Transverse colon (tissue), 4 donors: ENCODE data around the gene LRRC4. TPM values are rescaled to one million over a fixed set of nuclear protein-coding genes. Genes with fewer than 3 reads are reported as not detected.

Experiments
- DNase-seq: peaks from one replicate; pipeline ENCODE4 v3.0.0-alpha.2; 2019
- H3K27ac ChIP-seq, 4 donors: fragments of 200-600 bp; sonication (generic); 2 replicates each; pipeline ENCODE4 v1.5.1; 2016 to 2018; ENCODE audit warnings: inconsistent platforms in 4 of 4
- H3K27me3 ChIP-seq: fragments of 200-600 bp; sonication (generic); 2 replicates; pipeline ENCODE4 v1.5.1; 2017; ENCODE audit warnings: inconsistent platforms
- H3K36me3 ChIP-seq, 4 donors: fragments of 200-600 bp; sonication (generic); 2 replicates each; pipeline ENCODE4 v1.5.1; 2017 to 2019; ENCODE audit warnings: inconsistent platforms in 4 of 4
- H3K4me1 ChIP-seq, 4 donors: fragments of 200-600 bp; sonication (generic); 2 replicates each; pipeline ENCODE4 v1.5.1; 2017 to 2020; ENCODE audit warnings: inconsistent platforms in 4 of 4
- H3K4me3 ChIP-seq, 4 donors: fragments of 200-600 bp; sonication (generic); 1 replicate in 1 of 4; 2 replicates in 3 of 4; pipeline versions ENCODE4 v1.5.1 to v1.6.1; 2017 to 2019; ENCODE audit warnings: inconsistent platforms in 4 of 4
- H3K9me3 ChIP-seq, 2 donors: fragments of 200-600 bp; sonication (generic); 2 replicates each; pipeline ENCODE4 v1.5.1; 2017 to 2019; ENCODE audit warnings: inconsistent platforms in 2 of 2
- EP300 ChIP-seq: sonication (generic); formaldehyde crosslinking; IDR thresholded peaks from one replicate; pipeline ENCODE4 v1.6.1; 2017; ENCODE audit warnings: antibody characterized with exemption, low read depth
- POLR2A ChIP-seq: fragments of 450-650 bp; IDR thresholded peaks from one replicate; pipeline ENCODE4 v1.6.1; 2016; ENCODE audit warnings: antibody characterized with exemption, mild to moderate bottlenecking, moderate library complexity
- POLR2AphosphoS5 ChIP-seq, 3 donors: sonication (generic); formaldehyde crosslinking; IDR thresholded peaks; one replicate each; pipeline ENCODE4 v1.6.1; 2016; ENCODE audit warnings: antibody characterized with exemption in 3 of 3
- WGBS, 2 donors: methylation state at CpG; one replicate each; pipeline ENCODE4 v1.1.5; 2018; ENCODE audit warnings: low coverage in 1 of 2; 5-methylcytosine and 5-hydroxymethylcytosine counted together
- in situ Hi-C, 4 donors: fragments of 200-750 bp; cut with MboI; loops; one replicate each; pipeline versions ENCODE4 v1.15.0 to v1.15.1; 2017; ENCODE audit warnings: low sequenced_read_pairs in 3 of 4, low pct_ligation_motif_present in 1 of 4, low pct_unique_long_range_greater_than_20kb in 1 of 4
- intact Hi-C: fragments of 100-400 bp; cut with DNase I; formaldehyde crosslinking; loops from one replicate; pipeline ENCODE4 v1.15.1; 2023; ENCODE audit warnings: low total_unique reads
- total RNA-seq, 4 donors: library from RNA; depleted of rRNA; stranded (reverse); fragments of >200 nt; gene quantifications; one replicate each; pipeline ENCODE4 v1.1.0, GENCODE V29; 2016
- TF ChIP-seq, protein P1 (sequence below), 5 experiments: fragments of 200-600 bp in 3 of 5; fragments of 450-650 bp in 2 of 5; sonication (generic) in 3 of 5; IDR thresholded peaks; 1 replicate in 2 of 5; 2 replicates in 3 of 5; pipeline ENCODE4 v1.5.1; 2016 to 2017; ENCODE audit warnings: antibody characterized with exemption in 5 of 5, inconsistent platforms in 3 of 5, mild to moderate bottlenecking in 2 of 5, moderate library complexity in 1 of 5

The LRRC4 gene
- total RNA-seq, 4 donors from 2014 or later = 0.20 to 1.2 (median 0.96) TPM

GRCh38 chr7:128045158-128045557, 13.9 kb upstream of the LRRC4 start:
- no peaks in the 10 kb centered on the region for H3K36me3 ChIP-seq
- in situ Hi-C loops (loop anchor here in 1 of 4 donors (25.0 kb wide), 1 partner anchor 333 kb away; no protein-coding TSS in a partner anchor), intact Hi-C loops (no loop called here)
- H3K27me3 ChIP-seq = no peaks in the 10 kb centered on the region
- H3K27ac ChIP-seq = no peak overlapping the region
- H3K4me1 ChIP-seq = peaks cover 0 to 13% (median 9%) of the 10 kb centered on the region in 4 donors
- no peak for DNase-seq
- H3K9me3 ChIP-seq = no peaks in the 10 kb centered on the region
- 94 to 100% methylated on average over 1 of the region's 1 CpG for WGBS, 2 donors
- no peak for TF ChIP-seq POLR2A
- TF ChIP-seq, protein P1, sequence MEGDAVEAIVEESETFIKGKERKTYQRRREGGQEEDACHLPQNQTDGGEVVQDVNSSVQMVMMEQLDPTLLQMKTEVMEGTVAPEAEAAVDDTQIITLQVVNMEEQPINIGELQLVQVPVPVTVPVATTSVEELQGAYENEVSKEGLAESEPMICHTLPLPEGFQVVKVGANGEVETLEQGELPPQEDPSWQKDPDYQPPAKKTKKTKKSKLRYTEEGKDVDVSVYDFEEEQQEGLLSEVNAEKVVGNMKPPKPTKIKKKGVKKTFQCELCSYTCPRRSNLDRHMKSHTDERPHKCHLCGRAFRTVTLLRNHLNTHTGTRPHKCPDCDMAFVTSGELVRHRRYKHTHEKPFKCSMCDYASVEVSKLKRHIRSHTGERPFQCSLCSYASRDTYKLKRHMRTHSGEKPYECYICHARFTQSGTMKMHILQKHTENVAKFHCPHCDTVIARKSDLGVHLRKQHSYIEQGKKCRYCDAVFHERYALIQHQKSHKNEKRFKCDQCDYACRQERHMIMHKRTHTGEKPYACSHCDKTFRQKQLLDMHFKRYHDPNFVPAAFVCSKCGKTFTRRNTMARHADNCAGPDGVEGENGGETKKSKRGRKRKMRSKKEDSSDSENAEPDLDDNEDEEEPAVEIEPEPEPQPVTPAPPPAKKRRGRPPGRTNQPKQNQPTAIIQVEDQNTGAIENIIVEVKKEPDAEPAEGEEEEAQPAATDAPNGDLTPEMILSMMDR (IDR thresholded peaks at IDR 0.05) = no peak
- no peak for TF ChIP-seq POLR2AphosphoS5 (IDR thresholded peaks at IDR 0.05)
- no peak for TF ChIP-seq EP300
- no peak overlapping the region for H3K4me3 ChIP-seq

GRCh38 chr7:128044064-128044463, 12.8 kb upstream of the LRRC4 start:
- no peak for TF ChIP-seq EP300
- TF ChIP-seq, protein P1 (IDR thresholded peaks at IDR 0.05) = no peak
- no peak for TF ChIP-seq POLR2A
- no peak for TF ChIP-seq POLR2AphosphoS5 (IDR thresholded peaks at IDR 0.05)
- no peaks in the 10 kb centered on the region for H3K9me3 ChIP-seq
- H3K4me3 ChIP-seq = no peak overlapping the region
- no peaks in the 10 kb centered on the region for H3K27me3 ChIP-seq
- intact Hi-C loops = no loop called here
- no peak overlapping the region for H3K27ac ChIP-seq
- no peaks in the 10 kb centered on the region for H3K36me3 ChIP-seq
- in situ Hi-C loops = loop anchor here in 1 of 4 donors (25.0 kb wide), 1 partner anchor 332 kb away; no protein-coding TSS in a partner anchor
- no peak for DNase-seq
- 80 to 100% methylated on average over 1 to 5 of the region's 5 CpGs for WGBS, 2 donors
- peaks cover 0 to 18% (median 13%) of the 10 kb centered on the region in 4 donors for H3K4me1 ChIP-seq

- Histone ChIP-seq H3K4me1 (peaks cover 0 to 18% (median 13%) of the 10 kb centered on the region in 4 donors), H3K9me3 (no peaks in the 10 kb centered on the region), H3K27ac (no peak overlapping the region), H3K36me3 (no peaks in the 10 kb centered on the region), H3K27me3 (no peaks in the 10 kb centered on the region), H3K4me3 (no peak overlapping the region)
- in situ Hi-C loops (loop anchor here in 1 of 4 donors (25.0 kb wide), 1 partner anchor 330 kb away; no protein-coding TSS in a partner anchor), intact Hi-C loops (no loop called here)
- no peak for DNase-seq
- 97% methylated on average over 2 of the region's 2 CpGs; no CpG with 5 or more reads in 1 of the 2 donors for WGBS, 2 donors
- TF ChIP-seq POLR2A (no peak), POLR2AphosphoS5 (IDR thresholded peaks at IDR 0.05) (no peak), EP300 (no peak)
- TF ChIP-seq, protein P1 (IDR thresholded peaks at IDR 0.05) = no peak
Observed at GRCh38 chr7:128042012-128042411, 10.8 kb upstream of the LRRC4 start.

- in situ Hi-C loops (loop anchor here in 1 of 4 donors (25.0 kb wide), 1 partner anchor 329 kb away; no protein-coding TSS in a partner anchor), intact Hi-C loops (no loop called here)
- no peak for TF ChIP-seq POLR2AphosphoS5 (IDR thresholded peaks at IDR 0.05)
- TF ChIP-seq EP300 = no peak
- no peak for TF ChIP-seq POLR2A
- TF ChIP-seq, protein P1 (IDR thresholded peaks at IDR 0.05) = no peak
- Histone ChIP-seq H3K9me3 (no peaks in the 10 kb centered on the region), H3K27me3 (no peaks in the 10 kb centered on the region), H3K36me3 (no peaks in the 10 kb centered on the region), H3K27ac (no peak overlapping the region), H3K4me1 (peaks cover 0 to 18% (median 13%) of the 10 kb centered on the region in 4 donors), H3K4me3 (no peak overlapping the region)
- DNase-seq = no peak
- 57 to 64% methylated on average over 3 to 7 of the region's 7 CpGs for WGBS, 2 donors
Observed at GRCh38 chr7:128041203-128041602, 10.0 kb upstream of the LRRC4 start.
